GM12878 (cell line): ENCODE measurements around the gene RETREG3. TPM values are rescaled to one million over a fixed set of nuclear protein-coding genes. Genes with fewer than 3 reads are reported as not detected.

ENCODE experiments used
- EZH2 ChIP-seq: IDR thresholded peaks from 2 replicates; pipeline ENCODE4 v1.6.1; 2012; ENCODE audit warnings: low read depth, mild to moderate bottlenecking, control low read depth, inconsistent platforms, low read length, borderline replicate concordance; ENCODE audit not compliant: control insufficient read depth
- IKZF2 ChIP-seq, 2 experiments: fragments of 450-650 bp; IDR thresholded peaks; 2 replicates each; pipeline ENCODE4 v1.6.1; 2017; ENCODE audit warnings: mild to moderate bottlenecking in 2 of 2, moderate library complexity in 2 of 2
- RB1 ChIP-seq: fragments of 450-650 bp; formaldehyde crosslinking; IDR thresholded peaks from 2 replicates; pipeline ENCODE4 v1.6.1; 2017; ENCODE audit warnings: mild to moderate bottlenecking, borderline replicate concordance
- RELB ChIP-seq: fragments of 450-650 bp; IDR thresholded peaks from 2 replicates; pipeline ENCODE4 v1.6.1; 2017; ENCODE audit warnings: low read depth, mild to moderate bottlenecking, moderate library complexity
- SKIL ChIP-seq: fragments of 450-650 bp; IDR thresholded peaks from 2 replicates; pipeline ENCODE4 v1.6.1; 2017; ENCODE audit warnings: mild to moderate bottlenecking, low read depth, inconsistent platforms; ENCODE audit not compliant: poor library complexity, severe bottlenecking
- YY1 ChIP-seq: IDR thresholded peaks from 2 replicates; pipeline ENCODE4 v1.6.1; 2011; ENCODE audit warnings: low read depth, mild to moderate bottlenecking, low read length
- ZNF207 ChIP-seq: fragments of 450-650 bp; IDR thresholded peaks from 2 replicates; pipeline ENCODE4 v1.6.1; 2014; ENCODE audit warnings: antibody characterized with exemption, mild to moderate bottlenecking, borderline replicate concordance
- ZNF687 ChIP-seq: fragments of 450-650 bp; IDR thresholded peaks from 2 replicates; pipeline ENCODE4 v1.6.1; 2017; ENCODE audit warnings: mild to moderate bottlenecking, moderate library complexity
- ZZZ3 ChIP-seq: IDR thresholded peaks from 2 replicates; pipeline ENCODE4 v1.6.1; 2011; ENCODE audit warnings: low read depth; ENCODE audit not compliant: control insufficient read depth, insufficient read length
- polyA plus RNA-seq, 11 experiments: library from polyadenylated mRNA; depleted of rRNA in 4 of 11; unstranded in 6 of 11; stranded (reverse) in 5 of 11; fragments of >200 nt; fragmentation: Nextera tagmentation in 4 of 11; fragmentation: Illumina TruSeq in 1 of 11; extraction: Ambion mirVana in 4 of 11; extraction: Trizol in 1 of 11; gene quantifications; 1 replicate in 1 of 11; 2 replicates in 10 of 11; pipeline versions ENCODE4 v1.2.1 to v1.2.3, GENCODE V29; 2011 to 2016; ENCODE audit warnings: inconsistent platforms in 2 of 11, missing spikeins in 2 of 11, low read depth in 1 of 11
- total RNA-seq, 4 experiments: library from RNA; depleted of rRNA in 3 of 4; stranded (reverse); fragments of >200 nt in 3 of 4; fragmentation: Illumina TruSeq in 1 of 4; extraction: Trizol in 1 of 4; gene quantifications; 2 replicates each; pipeline versions ENCODE4 v1.2.1 to v1.2.3, GENCODE V29; 2013 to 2021
- TF ChIP-seq, protein P1 (sequence below): fragments of 450-650 bp; IDR thresholded peaks from 2 replicates; pipeline ENCODE4 v1.6.1; 2018; ENCODE audit warnings: mild to moderate bottlenecking, low read depth, moderate library complexity; ENCODE audit not compliant: partially characterized antibody
- TF ChIP-seq, protein P2 (sequence below): fragments of 450-650 bp; IDR thresholded peaks from 2 replicates; pipeline ENCODE4 v1.6.1; 2016; ENCODE audit warnings: mild to moderate bottlenecking

RETREG3 gene
- total and polyA plus RNA-seq, 10 of the 15 experiments (the other 5 are each of a cell fraction or from before 2014, with no cell fraction given): 7.0 to 50.6 (median 27.3) TPM

- TF ChIP-seq ZNF687: peak; percentile 43
- no peak for TF ChIP-seq ZZZ3
- 0 out of 2 replicates have a peak, but pooled peaks have one; percentile 16 for TF ChIP-seq YY1
- TF ChIP-seq, protein P1, sequence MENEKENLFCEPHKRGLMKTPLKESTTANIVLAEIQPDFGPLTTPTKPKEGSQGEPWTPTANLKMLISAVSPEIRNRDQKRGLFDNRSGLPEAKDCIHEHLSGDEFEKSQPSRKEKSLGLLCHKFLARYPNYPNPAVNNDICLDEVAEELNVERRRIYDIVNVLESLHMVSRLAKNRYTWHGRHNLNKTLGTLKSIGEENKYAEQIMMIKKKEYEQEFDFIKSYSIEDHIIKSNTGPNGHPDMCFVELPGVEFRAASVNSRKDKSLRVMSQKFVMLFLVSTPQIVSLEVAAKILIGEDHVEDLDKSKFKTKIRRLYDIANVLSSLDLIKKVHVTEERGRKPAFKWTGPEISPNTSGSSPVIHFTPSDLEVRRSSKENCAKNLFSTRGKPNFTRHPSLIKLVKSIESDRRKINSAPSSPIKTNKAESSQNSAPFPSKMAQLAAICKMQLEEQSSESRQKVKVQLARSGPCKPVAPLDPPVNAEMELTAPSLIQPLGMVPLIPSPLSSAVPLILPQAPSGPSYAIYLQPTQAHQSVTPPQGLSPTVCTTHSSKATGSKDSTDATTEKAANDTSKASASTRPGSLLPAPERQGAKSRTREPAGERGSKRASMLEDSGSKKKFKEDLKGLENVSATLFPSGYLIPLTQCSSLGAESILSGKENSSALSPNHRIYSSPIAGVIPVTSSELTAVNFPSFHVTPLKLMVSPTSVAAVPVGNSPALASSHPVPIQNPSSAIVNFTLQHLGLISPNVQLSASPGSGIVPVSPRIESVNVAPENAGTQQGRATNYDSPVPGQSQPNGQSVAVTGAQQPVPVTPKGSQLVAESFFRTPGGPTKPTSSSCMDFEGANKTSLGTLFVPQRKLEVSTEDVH: no peak
- no peak for TF ChIP-seq EZH2
- TF ChIP-seq IKZF2 (IDR thresholded peaks at IDR 0.05): 0 out of 4 replicates have a peak, but pooled peaks of 1 of the 2 experiments have one; percentile 33
- peak; percentile 75; the same call in 1 of the 2 replicates for TF ChIP-seq ZNF207
- TF ChIP-seq RELB: peak; percentile 67
- TF ChIP-seq RB1: no peak; the same call in 1 of the 2 replicates
- TF ChIP-seq, protein P2, sequence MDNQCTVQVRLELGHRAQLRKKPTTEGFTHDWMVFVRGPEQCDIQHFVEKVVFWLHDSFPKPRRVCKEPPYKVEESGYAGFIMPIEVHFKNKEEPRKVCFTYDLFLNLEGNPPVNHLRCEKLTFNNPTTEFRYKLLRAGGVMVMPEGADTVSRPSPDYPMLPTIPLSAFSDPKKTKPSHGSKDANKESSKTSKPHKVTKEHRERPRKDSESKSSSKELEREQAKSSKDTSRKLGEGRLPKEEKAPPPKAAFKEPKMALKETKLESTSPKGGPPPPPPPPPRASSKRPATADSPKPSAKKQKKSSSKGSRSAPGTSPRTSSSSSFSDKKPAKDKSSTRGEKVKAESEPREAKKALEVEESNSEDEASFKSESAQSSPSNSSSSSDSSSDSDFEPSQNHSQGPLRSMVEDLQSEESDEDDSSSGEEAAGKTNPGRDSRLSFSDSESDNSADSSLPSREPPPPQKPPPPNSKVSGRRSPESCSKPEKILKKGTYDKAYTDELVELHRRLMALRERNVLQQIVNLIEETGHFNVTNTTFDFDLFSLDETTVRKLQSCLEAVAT: peak; percentile 79
- TF ChIP-seq SKIL: peak; percentile 41
Observed at GRCh38 chr17:42535155-42536047, 73.8 kb downstream of the RETREG3 start (continued).
